Right lobe of liver (tissue), 6 donors: ENCODE measurements around the gene RELN. TPM values are rescaled to one million over a fixed set of nuclear protein-coding genes. Genes with fewer than 3 reads are reported as not detected.

Experiments used
- ATAC-seq, 4 donors: fragments of 200-7000 bp; cut with Tn5 transposase; one replicate each; pipeline ENCODE4 v1.9.1; 2020; ENCODE audit warnings: mild to moderate bottlenecking in 4 of 4, moderate library complexity in 4 of 4
- DNase-seq, 3 donors: peaks; one replicate each; pipeline ENCODE4 v3.0.0-alpha.2; 2020
- H3K27ac ChIP-seq, 3 donors: fragments of 200-600 bp; one replicate each; pipeline ENCODE4 v1.8.0; 2022
- H3K27me3 ChIP-seq, 2 donors: fragments of 200-600 bp; one replicate each; pipeline ENCODE4 v1.8.0; 2022
- H3K36me3 ChIP-seq, 4 donors: fragments of 200-600 bp; sonication (generic) in 1 of 4; one replicate each; pipeline versions ENCODE4 v1.5.1 to v1.8.0; 2017 to 2022; ENCODE audit warnings: control low read depth in 1 of 4
- H3K4me1 ChIP-seq, 4 donors: fragments of 200-600 bp; sonication (generic) in 1 of 4; one replicate each; pipeline versions ENCODE4 v1.5.1 to v1.8.0; 2017 to 2022; ENCODE audit warnings: control low read depth in 1 of 4
- H3K4me3 ChIP-seq, 3 donors: fragments of 200-600 bp; one replicate each; pipeline ENCODE4 v1.8.0; 2022
- H3K9me3 ChIP-seq, 4 donors: fragments of 200-600 bp; sonication (generic) in 1 of 4; one replicate each; pipeline versions ENCODE4 v1.5.1 to v1.8.0; 2017 to 2022; ENCODE audit warnings: control low read depth in 1 of 4
- POLR2A ChIP-seq: fragments of 450-650 bp; IDR thresholded peaks from one replicate; pipeline ENCODE4 v1.6.1; 2017; ENCODE audit warnings: antibody characterized with exemption, mild to moderate bottlenecking
- WGBS: methylation state at CpG from one replicate; pipeline ENCODE4 v1.1.6; 2018; ENCODE audit warnings: low coverage, low lambda C conversion rate; ENCODE audit not compliant: insufficient coverage; ENCODE audit errors: missing lambda C conversion rate; 5-methylcytosine and 5-hydroxymethylcytosine counted together
- intact Hi-C, 2 donors: fragments of 100-400 bp; cut with DNase I; formaldehyde crosslinking; loops; one replicate each; pipeline versions ENCODE4 v1.11.2 to v1.14.1; 2022
- total RNA-seq, 6 experiments: library from RNA; depleted of rRNA in 2 of 6; stranded (reverse); fragments of >200 nt in 2 of 6; fragmentation: NEBNext Ultra II Directional in 3 of 6; extraction: Animal tissue kit (Norgen Biotek cat#: 25700) in 3 of 6; gene quantifications; one replicate each; pipeline versions ENCODE4 v1.1.0 to v1.2.4, GENCODE V29; 2016 to 2023
- TF ChIP-seq, protein P1 (sequence below), 4 donors: fragments of 200-600 bp in 3 of 4; fragments of 450-650 bp in 1 of 4; IDR thresholded peaks; one replicate each; pipeline versions ENCODE4 v1.5.1 to v1.8.0; 2016 to 2022; ENCODE audit warnings: antibody characterized with exemption in 4 of 4, mild to moderate bottlenecking in 2 of 4
- donor health status: DM: no; HTN: yes; CAD: no.
- donor health status: DM: no; HTN: no; CAD: no.
- donor health status: DM: no; HTN: no; CAD: no.
- donor health status: DM: no; HTN: yes; CAD: no.
- donor health status: DM: no; HTN: yes; CAD: no.

The RELN gene
- total RNA-seq, 6 experiments from 2014 or later = 11.9 to 35.7 (median 18.9) TPM

DNA sequence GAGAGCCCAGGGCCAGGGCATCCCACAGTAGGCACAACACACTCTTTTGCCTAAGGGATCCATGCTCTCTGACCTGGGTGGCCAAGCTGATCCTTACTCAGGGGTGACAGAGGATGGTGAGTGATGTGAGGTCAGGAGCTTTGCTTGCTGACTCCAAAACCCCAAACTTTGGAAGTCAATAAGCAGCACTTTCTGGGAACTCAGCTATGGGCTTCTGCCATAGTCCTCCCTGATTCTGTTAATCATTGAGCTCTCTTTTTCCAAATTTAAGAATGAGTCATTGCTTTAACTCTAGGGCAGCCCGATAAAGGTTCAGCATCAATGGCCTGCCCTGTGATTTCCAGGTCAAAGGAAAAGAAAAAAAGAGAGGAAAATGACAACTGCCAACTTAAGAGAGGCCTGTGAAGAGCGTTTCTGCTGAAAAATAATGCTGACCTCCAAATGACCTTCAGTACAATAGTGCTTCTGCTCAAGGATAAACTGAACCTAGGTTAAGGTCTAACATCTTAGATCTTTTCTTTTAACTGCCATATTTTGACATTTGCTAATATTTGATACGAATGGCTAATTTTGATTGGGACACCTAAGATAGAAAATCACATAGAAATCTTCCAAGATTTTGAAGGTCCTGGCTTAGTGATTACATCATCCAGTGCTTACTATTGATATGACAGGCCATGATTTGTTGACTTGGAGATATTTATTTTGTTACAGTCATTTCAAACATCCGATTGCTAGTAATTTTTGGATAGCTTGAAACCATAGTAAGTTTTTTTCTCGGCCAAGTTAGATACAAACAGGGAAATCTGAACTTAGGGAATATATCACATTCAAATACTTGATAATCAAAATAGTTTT, 20.8 kb upstream of the RELN start:
- Histone ChIP-seq H3K4me3 (no peak overlapping the region), H3K4me1 (peaks cover 0 to 26% (median 8%) of the 10 kb centered on the region in 4 donors), H3K36me3 (no peaks in the 10 kb centered on the region), H3K27ac (peak overlapping the region; percentile 47 to 72 (median 56)), H3K9me3 (no peaks in the 10 kb centered on the region), H3K27me3 (no peaks in the 10 kb centered on the region)
- no peak for TF ChIP-seq POLR2A
- TF ChIP-seq, protein P1, sequence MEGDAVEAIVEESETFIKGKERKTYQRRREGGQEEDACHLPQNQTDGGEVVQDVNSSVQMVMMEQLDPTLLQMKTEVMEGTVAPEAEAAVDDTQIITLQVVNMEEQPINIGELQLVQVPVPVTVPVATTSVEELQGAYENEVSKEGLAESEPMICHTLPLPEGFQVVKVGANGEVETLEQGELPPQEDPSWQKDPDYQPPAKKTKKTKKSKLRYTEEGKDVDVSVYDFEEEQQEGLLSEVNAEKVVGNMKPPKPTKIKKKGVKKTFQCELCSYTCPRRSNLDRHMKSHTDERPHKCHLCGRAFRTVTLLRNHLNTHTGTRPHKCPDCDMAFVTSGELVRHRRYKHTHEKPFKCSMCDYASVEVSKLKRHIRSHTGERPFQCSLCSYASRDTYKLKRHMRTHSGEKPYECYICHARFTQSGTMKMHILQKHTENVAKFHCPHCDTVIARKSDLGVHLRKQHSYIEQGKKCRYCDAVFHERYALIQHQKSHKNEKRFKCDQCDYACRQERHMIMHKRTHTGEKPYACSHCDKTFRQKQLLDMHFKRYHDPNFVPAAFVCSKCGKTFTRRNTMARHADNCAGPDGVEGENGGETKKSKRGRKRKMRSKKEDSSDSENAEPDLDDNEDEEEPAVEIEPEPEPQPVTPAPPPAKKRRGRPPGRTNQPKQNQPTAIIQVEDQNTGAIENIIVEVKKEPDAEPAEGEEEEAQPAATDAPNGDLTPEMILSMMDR (IDR thresholded peaks at IDR 0.05) = no peak
- ATAC-seq (peak; percentile 90 to 97 (median 94)), DNase-seq (peak; percentile 40 to 59 (median 48))
- 26% methylated on average over 5 of the region's 5 CpGs for WGBS
- intact Hi-C loops = no loop called here

DNA sequence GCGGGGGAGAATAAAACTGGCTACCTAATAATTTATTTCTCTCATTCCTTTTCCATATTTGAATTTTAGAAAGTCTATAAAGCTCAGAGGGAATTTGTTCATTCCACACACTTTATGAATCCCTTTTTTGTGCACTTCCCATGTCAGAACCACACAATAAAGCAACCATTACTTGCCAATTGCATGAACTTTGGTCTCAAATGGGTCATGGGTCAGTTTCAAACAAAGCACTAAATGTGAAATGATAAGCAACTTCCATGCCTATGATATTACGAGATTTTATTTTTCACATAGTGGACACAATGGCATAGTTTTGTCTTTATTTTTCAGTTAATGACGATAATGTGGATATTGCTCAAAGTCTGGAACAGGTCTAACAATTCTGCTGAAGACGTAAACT, 18.6 kb upstream of the RELN start:
- Histone ChIP-seq H3K27ac (peak overlapping the region in 1 of 3 donors; percentile 39), H3K4me1 (peaks cover 0 to 26% (median 8%) of the 10 kb centered on the region in 4 donors), H3K4me3 (no peak overlapping the region), H3K27me3 (no peaks in the 10 kb centered on the region), H3K9me3 (no peaks in the 10 kb centered on the region), H3K36me3 (no peaks in the 10 kb centered on the region)
- DNase-seq (no peak), ATAC-seq (peak in 1 of 4 donors; percentile 7)
- intact Hi-C loops = no loop called here
- 69% methylated on average over 4 of the region's 4 CpGs for WGBS
- no peak for TF ChIP-seq POLR2A
- TF ChIP-seq, protein P1 (IDR thresholded peaks at IDR 0.05) = no peak

DNA sequence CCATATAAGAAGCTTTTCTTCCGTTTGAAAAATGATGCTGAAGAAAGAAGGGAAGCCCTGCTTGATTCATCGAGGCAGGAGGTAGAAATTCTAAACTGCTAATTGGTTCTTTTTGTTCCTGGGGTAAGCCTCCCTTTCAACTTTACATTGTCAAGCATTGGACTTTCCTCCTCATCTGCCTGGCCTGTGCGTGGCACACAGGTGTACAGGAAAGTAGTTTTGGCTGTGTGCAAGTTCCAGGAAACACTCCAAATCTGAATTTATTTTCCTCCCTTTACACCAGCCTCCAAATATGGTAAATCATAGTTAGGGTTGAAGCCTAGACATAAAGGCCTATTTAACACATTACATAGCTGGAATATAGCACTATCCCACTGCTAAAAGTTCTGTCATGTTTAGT, 18.2 kb upstream of the RELN start:
- Histone ChIP-seq H3K27ac (peak overlapping the region in 1 of 3 donors; percentile 39), H3K9me3 (no peaks in the 10 kb centered on the region), H3K4me3 (no peak overlapping the region), H3K36me3 (no peaks in the 10 kb centered on the region), H3K27me3 (no peaks in the 10 kb centered on the region), H3K4me1 (peaks cover 0 to 26% (median 8%) of the 10 kb centered on the region in 4 donors)
- DNase-seq = peak in 1 of 3 donors; percentile 23
- intact Hi-C loops = no loop called here
- TF ChIP-seq POLR2A = no peak
- TF ChIP-seq, protein P1 (IDR thresholded peaks at IDR 0.05) = no peak
- WGBS = 54% methylated on average over 3 of the region's 3 CpGs
- ATAC-seq = peak; percentile 15 to 37 (median 32)

DNA sequence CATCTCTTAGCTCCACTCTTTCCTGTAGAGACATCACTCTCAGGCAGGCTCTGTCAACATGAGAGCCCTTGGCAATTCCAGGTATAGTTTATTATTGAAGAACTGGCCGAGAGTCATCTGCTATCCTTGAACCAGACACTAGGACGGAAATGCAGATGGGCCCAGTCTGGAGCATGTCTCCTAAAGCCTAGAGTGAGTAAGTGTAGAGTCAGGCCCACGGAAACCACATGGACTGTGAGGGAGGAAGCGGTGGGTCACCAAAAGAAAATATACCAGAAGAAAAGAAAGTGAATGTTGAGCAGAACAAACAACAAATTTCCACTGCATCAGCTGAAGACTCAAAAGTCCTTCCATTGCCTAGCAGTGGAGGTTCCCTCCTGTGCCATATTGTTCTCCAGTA, 15.7 kb upstream of the RELN start:
- peaks cover 0 to 16% (median 7%) of the 10 kb centered on the region in 4 donors for H3K4me1 ChIP-seq
- H3K36me3 ChIP-seq = no peaks in the 10 kb centered on the region
- no peak overlapping the region for H3K27ac ChIP-seq
- no peak for DNase-seq
- 86% methylated on average over 4 of the region's 4 CpGs for WGBS
- H3K27me3 ChIP-seq = no peaks in the 10 kb centered on the region
- no peaks in the 10 kb centered on the region for H3K9me3 ChIP-seq
- intact Hi-C loops = no loop called here
- TF ChIP-seq POLR2A = no peak
- TF ChIP-seq, protein P1 (IDR thresholded peaks at IDR 0.05) = no peak
- ATAC-seq = no peak
- H3K4me3 ChIP-seq = no peak overlapping the region
